ENCODE results near the gene DNER. TPM values are rescaled to one million over a fixed set of nuclear protein-coding genes. Genes with fewer than 3 reads are reported as not detected.
A peak's percentile ranks its signal among the peaks of the same experiment; 100 is the strongest.
"Not testable (repeated sequence)": the region's sequence is repeated elsewhere in the genome, so short reads cannot be mapped to it uniquely, and the experiment has no call there.

Gene DNER
- total RNA-seq, 4 donors from 2014 or later: 8.9 to 29.4 (median 19.5) TPM

GRCh38 chr2:229342376-229342775, 372.0 kb downstream of the DNER start:
- peaks cover 18% of the 10 kb centered on the region for H3K4me1 ChIP-seq
- DNase-seq (ENCODE audit: low spot score in 2 of 2): no peak
- H3K4me3 ChIP-seq: no peak overlapping the region
- no peak overlapping the region for H3K27ac ChIP-seq
- H3K9me3 ChIP-seq: no peaks in the 10 kb centered on the region
- WGBS: 70% methylated on average over 4 of the region's 4 CpGs
- no peaks in the 10 kb centered on the region for H3K36me3 ChIP-seq
- H3K27me3 ChIP-seq: no peaks in the 10 kb centered on the region
- TF ChIP-seq POLR2AphosphoS5 (IDR thresholded peaks at IDR 0.05): no peak
- TF ChIP-seq CTCF (IDR thresholded peaks at IDR 0.05): peak in 1 of 2 donors; percentile 38

- Histone ChIP-seq H3K4me1 (peaks cover 32% of the 10 kb centered on the region), H3K27me3 (no peaks in the 10 kb centered on the region), H3K4me3 (no peak overlapping the region), H3K36me3 (no peaks in the 10 kb centered on the region), H3K9me3 (no peaks in the 10 kb centered on the region), H3K27ac (peak overlapping the region; percentile 56)
- WGBS: 79% methylated on average over 8 of the region's 8 CpGs
- TF ChIP-seq CTCF (IDR thresholded peaks at IDR 0.05) (no peak), POLR2AphosphoS5 (IDR thresholded peaks at IDR 0.05) (no peak)
- DNase-seq (ENCODE audit: low spot score in 2 of 2): no peak
Observed at GRCh38 chr2:229340086-229340760, 374.1 kb downstream of the DNER start.

GRCh38 chr2:229339618-229340017, 374.7 kb downstream of the DNER start:
- H3K27me3 ChIP-seq: no peaks in the 10 kb centered on the region
- no peak for DNase-seq (ENCODE audit: low spot score in 2 of 2)
- H3K4me1 ChIP-seq: peaks cover 33% of the 10 kb centered on the region
- no peaks in the 10 kb centered on the region for H3K36me3 ChIP-seq
- no peak overlapping the region for H3K4me3 ChIP-seq
- TF ChIP-seq POLR2AphosphoS5 (IDR thresholded peaks at IDR 0.05) (no peak), POLR2A (IDR thresholded peaks at IDR 0.05) (no peak), CTCF (IDR thresholded peaks at IDR 0.05) (no peak), EP300 (IDR thresholded peaks at IDR 0.05) (no peak)
- peak overlapping the region; percentile 56 for H3K27ac ChIP-seq
- 83% methylated on average over 5 of the region's 5 CpGs for WGBS
- no peaks in the 10 kb centered on the region for H3K9me3 ChIP-seq

- not testable (repeated sequence) for H3K27ac ChIP-seq; DNase-seq (ENCODE audit: low spot score in 2 of 2); H3K4me3 ChIP-seq; H3K36me3 ChIP-seq; H3K27me3 ChIP-seq; H3K9me3 ChIP-seq
- H3K4me1 ChIP-seq: peaks cover 28% of the 10 kb centered on the region
- WGBS: 94% methylated on average over 4 of the region's 4 CpGs
Observed at GRCh38 chr2:229339171-229339570, 375.2 kb downstream of the DNER start.

- H3K4me1 ChIP-seq: peaks cover 17% of the 10 kb centered on the region
- DNase-seq (ENCODE audit: low spot score in 2 of 2): no peak
- 38% methylated on average over 7 of the region's 7 CpGs for WGBS
- H3K9me3 ChIP-seq: no peaks in the 10 kb centered on the region
- H3K36me3 ChIP-seq: no peaks in the 10 kb centered on the region
- no peak overlapping the region for H3K4me3 ChIP-seq
- no peaks in the 10 kb centered on the region for H3K27me3 ChIP-seq
- H3K27ac ChIP-seq: no peak overlapping the region
- TF ChIP-seq CTCF (IDR thresholded peaks at IDR 0.05) (no peak), POLR2AphosphoS5 (IDR thresholded peaks at IDR 0.05) (no peak), POLR2A (IDR thresholded peaks at IDR 0.05) (no peak), EP300 (IDR thresholded peaks at IDR 0.05) (no peak)
Observed at GRCh38 chr2:229335877-229336346, 378.4 kb downstream of the DNER start.

GRCh38 chr2:229335330-229335729, 379.0 kb downstream of the DNER start:
- H3K4me3 ChIP-seq: no peak overlapping the region
- no peak for DNase-seq (ENCODE audit: low spot score in 2 of 2)
- TF ChIP-seq CTCF (IDR thresholded peaks at IDR 0.05) (no peak), EP300 (IDR thresholded peaks at IDR 0.05) (no peak), POLR2AphosphoS5 (IDR thresholded peaks at IDR 0.05) (no peak), POLR2A (IDR thresholded peaks at IDR 0.05) (no peak)
- H3K36me3 ChIP-seq: no peaks in the 10 kb centered on the region
- no peaks in the 10 kb centered on the region for H3K27me3 ChIP-seq
- 82% methylated on average over 7 of the region's 7 CpGs for WGBS
- H3K27ac ChIP-seq: no peak overlapping the region
- H3K4me1 ChIP-seq: peaks cover 17% of the 10 kb centered on the region
- no peaks in the 10 kb centered on the region for H3K9me3 ChIP-seq
